G401 (cell line): ENCODE measurements around the gene FAM171A2. TPM values are rescaled to one million over a fixed set of nuclear protein-coding genes. Genes with fewer than 3 reads are reported as not detected.
"Not testable (repeated sequence)": the region's sequence is repeated elsewhere in the genome, so short reads cannot be mapped to it uniquely, and the experiment has no call there.

Experiments used
- DNase-seq: peaks from one replicate; pipeline ENCODE4 v3.0.0-alpha.2; 2015; ENCODE audit warnings: low spot score
- in situ Hi-C: cut with HindIII; loops from 2 replicates; pipeline ENCODE4 v1.10.0; 2016; ENCODE audit warnings: low sequenced_read_pairs, mixed read lengths
- total RNA-seq: library from RNA; depleted of rRNA; stranded (reverse); fragments of >200 nt; shearing (Covaris generic); gene quantifications from 2 replicates; pipeline ENCODE4 v1.2.3, GENCODE V29; 2014; rRNA removed

FAM171A2 gene
- total RNA-seq = 22.2 and 23.6 TPM in 2 replicates

DNA sequence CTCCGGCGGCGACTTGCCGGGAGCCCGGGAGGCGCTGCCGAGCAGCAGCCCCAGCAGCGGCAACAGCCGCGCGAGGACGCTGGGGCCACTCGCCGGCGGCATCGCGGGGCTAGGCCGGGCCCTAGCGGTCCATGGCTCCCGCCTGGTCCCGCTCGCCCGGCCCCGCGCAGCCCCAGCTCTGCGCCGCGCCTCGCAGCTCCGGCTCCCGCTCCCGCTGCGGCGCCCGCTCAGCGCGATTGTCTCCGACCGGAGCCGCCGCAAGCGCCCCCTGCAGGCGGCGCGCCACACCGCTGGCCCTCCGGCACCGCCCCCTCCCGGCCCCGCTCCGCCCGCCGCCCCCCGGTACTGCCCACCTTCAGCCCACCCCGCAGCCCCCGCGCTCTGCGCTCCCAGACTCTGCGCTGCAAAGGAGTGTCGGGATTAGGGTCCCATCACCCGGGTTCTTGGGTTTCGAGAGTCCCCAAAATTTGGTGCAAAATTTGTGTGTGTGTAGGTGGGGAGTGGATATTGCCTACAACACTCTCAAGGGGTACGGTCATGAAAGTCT, at the start of gene FAM171A2:
FAM171A2 (minus strand) TSS at position 241 of the 547 bp plus-strand sequence; CDS start at position 102, 139 bp downstream.
- in situ Hi-C loops = no loop called here
- peak; percentile 64 for DNase-seq

DNA sequence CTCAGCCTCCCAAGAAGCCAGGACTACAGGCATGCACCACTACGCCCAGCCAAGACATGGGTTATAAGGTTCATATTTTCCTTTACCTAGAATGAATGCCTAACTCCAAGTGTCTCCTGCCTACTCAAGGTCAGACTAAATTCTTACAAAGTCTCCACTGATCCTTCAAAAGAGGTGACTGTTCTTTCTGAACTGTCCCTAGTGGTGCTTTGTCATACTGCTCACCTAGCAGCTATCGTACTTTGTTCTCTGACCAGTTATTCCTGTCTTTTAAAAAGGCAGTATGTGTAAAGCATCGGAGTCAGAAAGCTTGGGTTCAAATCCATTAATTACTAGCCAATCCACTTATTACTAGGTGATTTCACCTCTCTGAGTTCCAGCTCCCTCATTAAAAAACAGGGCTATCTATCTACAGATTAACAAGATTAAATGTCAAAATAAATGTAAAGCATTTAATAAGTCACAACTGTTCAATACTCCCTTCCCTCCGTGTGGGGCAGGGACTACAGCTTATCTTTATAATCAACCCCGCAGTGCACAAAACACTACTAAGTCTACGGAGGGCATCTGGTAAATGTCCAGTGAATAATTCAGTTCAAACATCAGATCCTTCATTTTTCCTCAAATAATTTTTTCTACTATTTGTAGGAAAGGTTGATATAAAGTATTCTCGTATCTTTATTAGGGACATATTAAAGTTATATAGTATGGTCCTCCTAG, 45.8 kb upstream of the FAM171A2 start:
- DNase-seq = no peak

DNA sequence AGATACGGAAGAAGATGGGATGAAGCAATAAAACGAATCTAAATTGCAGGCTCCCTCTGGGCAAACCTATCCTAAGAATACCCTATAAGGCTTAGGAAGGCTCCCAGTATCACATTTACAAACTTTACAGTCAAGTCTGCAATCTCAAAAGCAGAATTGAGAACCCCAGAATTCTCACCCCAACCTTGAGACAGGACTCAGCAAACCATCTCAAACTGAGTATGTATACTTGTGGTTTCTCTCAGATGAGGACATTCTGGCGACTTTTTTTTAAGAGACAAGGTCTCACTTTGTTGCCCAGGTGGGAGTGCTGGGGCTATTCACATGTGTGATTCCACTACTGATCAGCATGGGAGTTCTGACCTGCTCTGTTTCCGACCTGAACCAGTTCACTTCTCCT, 45.1 kb upstream of the FAM171A2 start:
- in situ Hi-C loops = no loop called here
- no peak for DNase-seq

More for the DNA sequence above, 45.8 kb upstream of the FAM171A2 start:
- in situ Hi-C loops = no loop called here

DNA sequence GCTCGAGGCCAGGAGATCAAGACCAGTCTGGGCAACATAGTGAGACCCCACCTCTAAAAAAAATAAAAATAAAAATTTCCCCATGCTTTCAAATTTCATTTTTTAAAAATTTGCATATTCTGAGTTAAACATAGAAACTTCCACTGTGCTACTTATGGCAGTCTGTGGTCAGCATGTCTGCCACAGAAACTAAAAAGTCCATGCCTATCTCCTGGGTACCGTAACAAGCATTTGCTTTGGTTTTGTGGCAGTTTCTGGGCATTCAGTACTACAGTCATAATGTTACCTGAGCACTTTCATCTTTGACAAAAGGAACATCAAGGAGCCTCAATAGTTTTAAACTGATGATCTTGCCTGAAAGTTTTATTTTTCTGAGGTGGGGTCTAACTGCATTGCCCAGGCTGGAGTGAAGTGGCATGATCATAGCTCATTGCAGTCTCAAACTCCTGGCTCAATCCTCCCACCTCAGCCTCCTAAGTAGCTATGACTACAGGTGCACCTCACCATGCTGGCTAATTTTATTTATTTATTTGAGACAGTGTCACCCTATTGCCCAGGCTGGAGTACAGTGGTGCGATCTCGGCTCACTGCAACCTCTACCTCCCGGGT, 39.0 kb upstream of the FAM171A2 start:
- DNase-seq = no peak
- in situ Hi-C loops = no loop called here

DNA sequence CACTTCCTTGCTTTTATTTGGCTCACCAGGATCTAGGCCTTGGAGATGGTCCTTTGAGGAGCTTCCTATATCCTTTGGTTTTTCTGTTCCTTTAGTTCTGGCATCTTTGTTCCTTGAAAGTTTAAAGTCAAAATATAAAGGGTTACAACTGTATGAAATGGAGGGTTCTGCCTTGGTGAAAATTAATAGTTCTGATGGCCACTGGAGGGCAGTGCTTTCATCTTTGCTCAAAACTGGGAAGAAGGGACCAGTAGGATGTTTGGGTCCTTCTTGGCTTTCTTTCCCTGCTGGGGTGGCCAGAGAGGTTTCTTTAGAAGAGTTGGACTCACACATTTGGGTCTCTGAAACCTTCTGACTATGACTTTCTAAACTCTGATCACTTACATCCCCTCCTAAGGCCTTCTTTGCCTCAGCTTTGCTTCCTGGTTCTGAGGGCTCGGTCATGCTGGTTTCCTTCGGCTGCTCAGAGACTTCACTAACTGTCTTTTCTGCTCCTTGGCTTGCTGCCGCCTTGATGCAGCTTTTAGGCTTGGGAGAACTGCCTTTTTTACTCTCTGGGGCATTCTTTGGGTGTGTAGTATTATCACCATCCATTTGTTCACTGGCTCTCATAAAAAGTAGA, 36.7 kb upstream of the FAM171A2 start:
- in situ Hi-C loops = no loop called here
- peak; percentile 40 for DNase-seq

DNA sequence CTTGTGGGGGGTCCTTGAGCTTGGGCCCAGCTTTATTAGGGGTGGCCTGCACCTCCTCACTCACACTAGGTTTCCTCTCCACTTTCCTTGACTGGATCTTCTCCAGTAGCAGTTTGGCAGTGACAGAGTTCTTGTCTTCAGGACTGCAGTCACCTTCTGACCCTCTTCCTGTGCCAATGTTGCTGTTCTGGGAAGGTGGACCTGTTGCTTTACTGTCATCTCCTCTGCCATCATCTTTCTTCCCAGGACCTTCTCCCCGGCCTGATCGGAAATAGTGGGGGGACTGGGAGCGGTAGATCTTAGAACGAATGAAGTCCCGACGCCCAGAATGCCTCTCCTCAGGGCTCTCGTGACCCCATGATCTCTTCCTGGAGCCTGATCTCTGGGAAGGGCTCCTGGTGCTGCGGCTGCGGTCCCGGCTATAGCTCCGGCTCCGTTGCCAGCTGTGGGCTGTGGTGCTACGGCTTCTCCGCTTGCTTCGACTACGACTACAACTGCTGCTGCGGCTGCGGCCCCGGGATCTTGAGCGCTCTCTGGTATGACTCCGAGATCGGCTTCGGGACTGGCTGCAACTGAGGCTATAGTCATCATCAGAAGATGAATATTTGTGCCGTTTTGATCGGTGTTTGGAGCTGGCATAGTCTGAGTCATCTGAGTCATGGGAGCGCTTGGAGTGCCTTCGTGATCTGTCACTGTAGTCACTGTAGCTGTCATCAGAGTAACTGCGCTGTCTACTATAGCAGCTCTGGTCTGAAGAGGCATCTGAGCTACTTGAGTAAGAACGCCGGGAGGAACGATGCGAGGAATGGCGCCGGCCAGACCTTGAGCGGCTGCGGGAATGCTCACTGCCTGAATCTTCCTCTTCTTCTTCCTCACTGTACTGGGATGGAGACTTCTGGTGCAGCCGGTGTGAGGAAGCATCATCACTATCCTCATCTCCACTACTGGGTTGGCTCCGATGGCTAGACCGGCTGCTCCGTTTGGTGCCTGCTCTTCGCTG, 35.3 kb upstream of the FAM171A2 start:
- no peak for DNase-seq
- in situ Hi-C loops = no loop called here

DNA sequence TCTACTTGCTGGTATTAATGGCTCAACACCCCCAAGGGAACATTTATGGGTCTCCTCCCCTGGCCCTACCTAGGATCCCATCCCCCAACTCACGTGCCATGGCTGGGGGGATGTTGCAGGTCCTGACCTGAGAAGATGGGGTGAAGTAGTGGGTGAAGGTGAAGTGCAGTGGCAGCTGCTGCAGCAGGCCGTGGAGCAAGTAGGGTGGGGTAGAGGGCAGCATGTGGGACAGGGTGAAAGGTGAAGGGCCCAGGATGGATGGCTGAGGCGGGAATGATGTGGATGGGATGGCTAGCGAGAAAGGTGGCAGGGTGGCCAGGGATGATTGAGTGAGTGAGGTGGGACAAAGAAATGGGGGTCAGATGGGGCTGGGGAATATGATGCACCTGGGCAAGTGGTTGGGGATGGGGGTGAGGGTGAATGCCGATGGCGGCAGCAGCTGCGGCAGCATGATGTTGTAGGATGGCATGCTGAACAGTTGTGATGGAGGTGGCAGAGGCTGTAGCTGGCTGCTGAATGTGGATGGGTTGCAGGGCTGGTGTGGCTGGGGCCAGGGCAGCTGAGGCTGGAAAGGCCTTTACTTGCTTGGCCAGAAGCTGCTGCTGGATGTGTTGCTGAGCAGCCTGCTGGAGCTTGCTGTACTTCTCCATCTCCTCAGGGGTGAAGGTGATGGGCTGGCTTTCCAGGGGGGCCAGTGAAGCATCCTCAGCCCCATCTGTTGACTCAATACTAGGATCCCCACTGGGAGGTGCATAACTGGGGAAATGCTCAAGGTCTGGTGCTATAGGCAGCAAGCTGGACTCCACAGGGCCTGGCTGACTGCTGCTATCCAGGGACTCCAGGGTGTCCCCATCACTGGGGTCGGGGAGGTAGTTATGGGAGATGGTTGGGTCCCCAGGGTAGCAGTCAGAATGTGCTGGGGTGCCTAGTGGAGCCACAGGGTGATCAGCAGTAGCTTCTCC, 34.1 kb upstream of the FAM171A2 start:
- no peak for DNase-seq
- in situ Hi-C loops = no loop called here

DNA sequence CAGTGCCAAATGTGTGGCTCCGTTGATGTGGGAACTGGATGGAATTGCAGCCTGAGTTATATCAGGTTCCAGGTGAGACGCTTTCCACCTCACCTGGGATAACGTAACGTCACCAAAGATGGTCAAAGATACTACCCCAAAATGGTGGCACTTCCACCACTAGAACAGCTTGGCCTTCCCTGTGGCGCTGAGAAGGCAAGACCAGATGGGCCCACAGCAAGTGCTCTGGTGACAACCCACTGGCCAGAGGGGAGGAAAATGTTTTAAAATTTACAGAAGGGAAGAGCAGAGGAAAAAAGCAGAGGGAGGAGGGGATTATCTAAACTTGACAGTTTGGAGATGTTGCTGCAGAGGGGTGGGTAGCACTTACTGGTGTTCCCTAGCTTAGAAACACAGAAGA, 33.3 kb upstream of the FAM171A2 start:
- DNase-seq = peak; percentile 65
- in situ Hi-C loops = no loop called here

DNA sequence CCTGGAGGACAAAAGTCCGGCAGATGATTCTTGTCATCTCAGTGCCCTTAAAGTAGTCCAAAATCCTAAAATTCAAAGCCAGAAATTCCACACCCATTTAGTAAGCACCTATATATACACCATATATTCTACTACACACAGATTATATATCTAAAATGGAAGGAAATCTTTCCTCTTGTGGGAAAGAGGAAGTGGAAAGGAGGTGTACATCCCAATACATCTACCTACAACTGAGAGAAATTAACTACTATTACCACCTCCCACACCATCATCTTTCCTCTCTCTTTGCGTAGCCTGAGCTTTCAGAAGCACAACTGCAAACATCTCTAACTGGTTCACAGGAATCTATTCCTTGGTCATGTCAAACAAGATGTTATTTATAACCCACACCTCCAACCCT, 31.2 kb upstream of the FAM171A2 start:
- DNase-seq = no peak
- in situ Hi-C loops = no loop called here

DNA sequence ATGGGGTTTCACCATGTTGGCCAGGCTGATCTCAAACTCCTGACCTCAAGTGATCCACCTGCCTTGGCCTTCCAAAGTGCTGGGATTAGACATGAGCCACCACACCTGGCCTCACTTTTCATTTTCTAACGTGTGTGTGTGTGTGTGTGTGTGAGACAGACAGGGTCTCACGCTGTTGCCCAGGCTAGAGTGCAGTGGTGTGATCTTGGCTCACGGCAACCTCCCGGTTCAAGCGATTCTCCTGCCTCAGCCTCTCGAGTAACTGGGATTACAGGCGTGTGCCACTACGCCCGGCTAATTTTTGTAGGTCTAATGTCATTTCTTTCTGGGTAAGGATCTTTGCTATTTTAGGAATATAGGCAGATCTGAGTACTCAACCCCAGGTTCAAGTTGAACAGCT, 30.5 kb upstream of the FAM171A2 start:
- in situ Hi-C loops, DNase-seq: not testable (repeated sequence)

DNA sequence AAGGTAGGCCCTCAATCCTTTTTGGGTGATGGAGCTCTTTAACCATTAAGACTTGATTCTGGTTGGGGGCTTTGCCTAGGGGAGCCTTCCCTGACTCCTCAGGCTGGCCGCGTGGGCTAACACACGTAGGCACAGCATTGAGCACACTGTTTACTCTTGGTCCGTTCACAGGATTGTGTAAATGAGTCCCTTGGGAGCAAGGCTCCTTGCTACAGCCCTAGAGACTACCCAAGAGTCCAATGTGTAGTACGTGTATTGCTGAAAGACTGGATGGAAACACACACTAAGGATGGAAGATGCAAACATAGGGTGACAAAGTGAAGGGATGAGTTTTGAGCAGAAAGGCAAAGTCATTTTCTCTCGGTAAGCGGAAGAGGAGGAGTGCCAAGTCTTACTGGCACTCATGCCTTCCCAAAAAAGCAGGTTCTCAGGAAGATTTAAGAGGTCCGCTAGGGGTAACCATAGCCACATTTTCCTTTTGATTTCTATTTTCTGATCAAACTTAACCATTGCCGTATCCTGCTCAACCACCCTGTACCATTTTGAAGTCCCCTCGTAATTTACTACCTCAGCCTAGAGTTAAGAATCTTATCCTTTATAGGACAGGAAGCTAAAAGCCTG, 26.7 kb upstream of the FAM171A2 start:
- no peak for DNase-seq
- in situ Hi-C loops = no loop called here

DNA sequence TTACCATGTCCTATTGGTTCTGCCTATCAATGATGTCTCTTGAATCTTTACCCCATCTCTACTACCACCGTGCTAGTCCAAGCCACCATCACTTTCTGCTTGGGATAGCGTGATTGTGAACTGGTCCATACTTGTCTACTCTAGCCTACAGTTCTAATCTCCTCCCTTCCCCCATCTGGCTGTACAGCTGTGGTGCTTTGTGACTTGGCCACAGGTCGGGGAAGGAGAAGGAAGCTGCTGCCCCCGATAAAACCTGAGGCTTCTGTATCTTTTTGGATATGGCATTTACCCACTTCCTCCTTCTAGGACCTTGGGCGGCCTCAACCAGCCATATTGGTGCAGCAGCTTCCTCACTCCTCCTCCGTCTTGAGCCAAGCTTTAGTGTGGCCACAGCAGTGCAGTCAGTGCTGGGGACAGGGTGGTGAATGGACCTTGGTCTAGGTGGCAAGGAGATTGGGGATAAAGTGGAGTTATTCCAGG, 26.1 kb upstream of the FAM171A2 start:
- in situ Hi-C loops = no loop called here

DNA sequence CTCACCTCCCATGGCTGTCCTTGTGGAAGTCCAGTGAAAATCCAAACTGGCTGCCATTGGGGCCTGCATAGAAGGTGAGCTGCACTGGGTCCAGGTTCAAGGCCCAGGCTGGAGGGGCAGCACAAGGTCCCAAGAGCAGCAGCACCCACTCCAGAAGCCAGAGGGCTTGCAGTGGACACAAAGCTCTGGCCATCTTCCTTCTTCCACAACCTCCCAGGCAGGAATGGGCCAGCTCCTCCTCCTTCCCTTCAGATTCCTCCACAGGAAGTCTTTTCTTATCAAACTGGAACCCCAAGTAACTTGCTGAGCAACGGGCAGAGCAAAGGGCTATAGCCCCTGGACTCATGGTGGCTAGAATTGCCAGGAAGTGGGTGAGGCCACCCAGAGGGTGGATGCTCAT, 25.6 kb upstream of the FAM171A2 start, which contains the start of gene ITGA2B:
ITGA2B (minus strand) TSS at position 369 of the 400 bp plus-strand sequence; CDS start at position 193, 176 bp downstream.
- in situ Hi-C loops = no loop called here
- no peak for DNase-seq

More for the DNA sequence above, 26.1 kb upstream of the FAM171A2 start:
- no peak for DNase-seq

DNA sequence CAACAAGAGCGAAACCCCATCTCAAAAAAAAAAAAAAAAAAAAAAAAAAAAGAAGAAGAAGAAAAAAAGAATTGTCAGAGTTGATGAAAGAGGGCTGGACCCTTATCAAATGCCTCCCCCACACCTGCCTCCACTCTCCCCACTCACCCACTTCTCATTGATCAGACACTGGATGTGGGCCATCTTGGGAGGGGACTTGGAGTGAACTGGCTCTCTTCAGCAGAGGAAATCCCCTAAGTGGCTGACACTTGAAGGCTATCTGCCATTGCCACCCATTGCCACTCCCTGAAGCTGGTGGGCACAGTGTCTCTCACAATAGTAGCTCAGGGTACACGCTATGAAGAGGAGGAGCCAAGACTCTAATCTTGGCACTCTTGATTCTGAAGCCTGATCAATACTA, 24.2 kb upstream of the FAM171A2 start:
- no peak for DNase-seq
- in situ Hi-C loops = no loop called here

DNA sequence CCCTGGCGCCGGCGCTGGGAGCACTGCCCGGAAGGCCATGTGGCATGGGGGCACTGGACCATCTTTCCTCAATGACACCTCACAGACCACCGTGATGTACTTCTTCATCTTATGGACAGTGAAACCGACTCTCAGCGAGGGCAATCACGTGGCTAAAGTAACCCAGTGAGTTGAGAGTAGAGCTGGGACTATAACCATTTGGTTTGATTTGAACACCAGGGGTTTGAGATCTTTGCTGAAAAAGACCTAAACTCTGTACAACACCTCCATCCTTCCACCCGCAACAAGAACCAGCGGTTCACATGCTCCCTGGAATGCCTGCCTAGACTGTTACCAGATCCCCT, 22.5 kb upstream of the FAM171A2 start:
- in situ Hi-C loops = no loop called here
- DNase-seq = peak; percentile 22

DNA sequence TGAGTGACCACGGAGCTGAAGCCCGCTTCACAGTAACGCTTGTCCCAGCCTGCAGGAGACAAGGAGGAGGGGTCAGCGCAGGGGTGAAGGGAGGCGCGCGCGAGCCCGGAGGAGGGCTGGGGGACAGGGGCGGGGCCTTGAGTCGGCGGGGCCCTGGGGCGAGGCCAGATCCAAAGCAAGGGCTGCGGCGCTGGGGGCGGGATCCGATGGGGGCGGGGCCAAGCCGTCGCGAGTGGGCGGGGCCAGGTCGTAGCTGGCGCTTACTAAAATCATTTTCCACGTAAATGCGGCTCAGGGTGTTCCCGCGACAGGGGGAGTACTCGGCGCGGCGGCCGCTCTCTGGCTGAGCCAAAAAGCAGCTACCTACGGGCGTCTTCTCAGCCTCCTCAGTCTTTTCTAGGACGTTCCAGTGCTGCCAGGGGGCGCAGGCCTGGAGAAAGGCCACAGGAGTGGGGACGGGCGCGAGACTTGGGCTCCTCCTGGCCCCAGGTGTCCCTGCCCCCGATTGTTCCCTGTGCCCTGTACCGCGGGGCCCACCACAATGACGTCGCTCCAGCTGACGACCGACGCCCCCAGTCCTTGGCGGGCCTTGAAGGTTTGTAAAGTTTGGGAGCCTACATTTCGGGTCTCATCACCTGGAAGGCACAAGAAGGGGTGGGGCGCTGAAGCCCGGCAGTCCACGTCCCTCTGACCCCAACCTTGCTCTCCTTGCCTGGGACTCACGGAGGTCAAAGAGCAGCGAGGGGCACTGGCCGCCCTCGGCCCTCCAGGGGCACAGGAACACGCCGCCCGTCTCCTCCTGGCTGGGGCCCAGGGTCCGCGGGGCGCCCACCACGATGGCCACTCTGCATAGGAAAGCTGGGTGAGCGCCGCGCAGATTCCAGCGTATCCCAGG, 21.9 kb upstream of the FAM171A2 start:
- in situ Hi-C loops = no loop called here

More for the DNA sequence above, 21.9 kb upstream of the FAM171A2 start:
- DNase-seq = peak; percentile 76
